Neural cell (in vitro differentiated cells): ENCODE data around the gene ITM2C. TPM values are rescaled to one million over a fixed set of nuclear protein-coding genes. Genes with fewer than 3 reads are reported as not detected.

Experiments used
- H2AFZ ChIP-seq: fragments of 200-600, 300-800 bp; sonication (generic), shearing (Covaris generic); 2 replicates; pipeline ENCODE4 v1.6.0; 2014; ENCODE audit warnings: low read depth, mild to moderate bottlenecking, antibody characterized with exemption, low read length, moderate library complexity
- H3F3A ChIP-seq: fragments of 200-600 bp; shearing (Covaris generic); 2 replicates; pipeline ENCODE4 v1.6.1; 2016; ENCODE audit warnings: mild to moderate bottlenecking, moderate library complexity, mixed read lengths, antibody characterized with exemption, low read length; ENCODE audit not compliant: insufficient read depth, poor library complexity, severe bottlenecking
- H3K27ac ChIP-seq: fragments of 200-600, 300-800 bp; sonication (generic), shearing (Covaris generic); 2 replicates; pipeline ENCODE4 v1.5.1; 2014; ENCODE audit warnings: mild to moderate bottlenecking, low read length, moderate library complexity
- H3K27me3 ChIP-seq: fragments of 300-800, 200-600 bp; sonication (generic), shearing (Covaris generic); 2 replicates; pipeline ENCODE4 v1.6.0; 2014; ENCODE audit warnings: mild to moderate bottlenecking, low read depth, low read length, moderate library complexity; ENCODE audit not compliant: insufficient read depth
- H3K36me3 ChIP-seq: fragments of 300-800, 200-600 bp; sonication (generic), shearing (Covaris generic); 2 replicates; pipeline ENCODE4 v1.5.1; 2014; ENCODE audit warnings: mild to moderate bottlenecking, antibody characterized with exemption, low read length, moderate library complexity; ENCODE audit not compliant: insufficient read depth
- H3K4me2 ChIP-seq: fragments of 300-800, 200-600 bp; sonication (generic), shearing (Covaris generic); 2 replicates; pipeline ENCODE4 v1.6.0; 2014; ENCODE audit warnings: mild to moderate bottlenecking, low read length
- H3K4me3 ChIP-seq: fragments of 300-800, 200-600 bp; sonication (generic), shearing (Covaris generic); 2 replicates; pipeline ENCODE4 v1.5.1; 2014; ENCODE audit warnings: mild to moderate bottlenecking, low read length, moderate library complexity
- H3K79me2 ChIP-seq: fragments of 200-600 bp; shearing (Covaris generic); replicated peaks from 2 replicates; pipeline ENCODE4 v1.6.0; 2014; ENCODE audit warnings: mild to moderate bottlenecking, low read length, moderate library complexity; ENCODE audit not compliant: insufficient read depth
- H3K9ac ChIP-seq: fragments of 300-800, 200-600 bp; sonication (generic), shearing (Covaris generic); 2 replicates; pipeline ENCODE4 v1.6.1; 2016; ENCODE audit warnings: mild to moderate bottlenecking, low read length, mixed read lengths
- H3K9me2 ChIP-seq: fragments of 200-600 bp; shearing (Covaris generic); 2 replicates; pipeline ENCODE4 v1.6.1; 2016; ENCODE audit warnings: mild to moderate bottlenecking, low read length, mixed read lengths; ENCODE audit not compliant: insufficient read depth
- H3K9me3 ChIP-seq: fragments of 200-600, 300-800 bp; sonication (generic), shearing (Covaris generic); 2 replicates; pipeline ENCODE4 v1.6.1; 2016; ENCODE audit warnings: mild to moderate bottlenecking, mixed run types, low read length, moderate library complexity, mixed read lengths
- H4K20me1 ChIP-seq: fragments of 200-600 bp; shearing (Covaris generic); 2 replicates; pipeline ENCODE4 v1.6.1; 2016; ENCODE audit warnings: mild to moderate bottlenecking, mixed run types; ENCODE audit not compliant: insufficient read depth
- EP300 ChIP-seq: fragments of 450-650 bp; conservative IDR thresholded peaks from 2 replicates; pipeline ENCODE4 v1.6.1; 2014; ENCODE audit warnings: antibody characterized with exemption, mild to moderate bottlenecking, moderate library complexity; ENCODE audit not compliant: poor library complexity, severe bottlenecking
- EZH2 ChIP-seq: fragments of 200-600, 300-800 bp; shearing (Covaris generic), sonication (generic); IDR thresholded peaks from 2 replicates; pipeline ENCODE4 v1.6.1; 2014; ENCODE audit warnings: antibody characterized with exemption, low read length, borderline replicate concordance, mild to moderate bottlenecking; ENCODE audit not compliant: insufficient read depth, poor library complexity, severe bottlenecking
- MXI1 ChIP-seq: fragments of 450-650 bp; conservative IDR thresholded peaks from 2 replicates; pipeline ENCODE4 v1.6.1; 2014; ENCODE audit warnings: antibody characterized with exemption, mild to moderate bottlenecking; ENCODE audit not compliant: poor library complexity, severe bottlenecking
- POLR2AphosphoS5 ChIP-seq: IDR thresholded peaks from 2 replicates; pipeline ENCODE4 v1.6.1; 2012
- RAD21 ChIP-seq: fragments of 450-650 bp; conservative IDR thresholded peaks from 2 replicates; pipeline ENCODE4 v1.6.1; 2014; ENCODE audit warnings: antibody characterized with exemption, mild to moderate bottlenecking, moderate library complexity
- SMC3 ChIP-seq: fragments of 450-650 bp; conservative IDR thresholded peaks from 2 replicates; pipeline ENCODE4 v1.6.1; 2014; ENCODE audit warnings: antibody characterized with exemption, mild to moderate bottlenecking, moderate library complexity; ENCODE audit not compliant: poor library complexity
- TAF1 ChIP-seq: IDR thresholded peaks from 2 replicates; pipeline ENCODE4 v1.6.1; 2012; ENCODE audit warnings: low read depth
- polyA plus RNA-seq: library from polyadenylated mRNA; depleted of rRNA; stranded (reverse); fragments of >200 nt; gene quantifications from 2 replicates; pipeline ENCODE4 v1.2.3, GENCODE V29; 2014
- TF ChIP-seq, protein P1 (sequence below): fragments of 450-650 bp; IDR thresholded peaks from 2 replicates; pipeline ENCODE4 v1.5.1; 2014; ENCODE audit warnings: antibody characterized with exemption, mild to moderate bottlenecking, moderate library complexity; ENCODE audit not compliant: poor library complexity, severe bottlenecking
- TF ChIP-seq, protein P2 (sequence below): IDR thresholded peaks from 2 replicates; pipeline ENCODE4 v1.6.1; 2012; ENCODE audit warnings: borderline replicate concordance

Gene ITM2C
- polyA plus RNA-seq, 1 donor from 2014 or later, result 186 TPM

DNA sequence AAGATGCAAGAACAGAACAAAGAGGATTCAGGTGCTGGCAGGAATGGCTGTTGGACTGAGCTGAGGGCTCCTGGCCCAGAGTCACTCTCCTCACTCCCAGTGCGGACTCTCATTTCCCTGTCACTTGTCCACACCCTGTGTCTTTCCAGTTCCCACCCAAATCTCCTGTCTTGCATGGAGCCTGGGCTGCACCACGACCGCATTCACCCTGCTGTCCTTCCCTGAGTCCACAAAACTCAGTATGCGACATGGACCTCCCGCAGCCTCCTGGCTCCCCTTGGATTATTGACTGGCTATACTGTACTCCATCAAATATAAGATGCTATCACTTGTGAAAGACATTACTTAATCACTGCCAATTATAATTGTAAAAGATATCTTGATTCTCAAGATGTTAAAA lies 2.5 kb upstream of the ITM2C start (continued):
- no peak for TF ChIP-seq MXI1
- no peak for TF ChIP-seq TAF1
- TF ChIP-seq SMC3, result no peak
- no peak for TF ChIP-seq EZH2

DNA sequence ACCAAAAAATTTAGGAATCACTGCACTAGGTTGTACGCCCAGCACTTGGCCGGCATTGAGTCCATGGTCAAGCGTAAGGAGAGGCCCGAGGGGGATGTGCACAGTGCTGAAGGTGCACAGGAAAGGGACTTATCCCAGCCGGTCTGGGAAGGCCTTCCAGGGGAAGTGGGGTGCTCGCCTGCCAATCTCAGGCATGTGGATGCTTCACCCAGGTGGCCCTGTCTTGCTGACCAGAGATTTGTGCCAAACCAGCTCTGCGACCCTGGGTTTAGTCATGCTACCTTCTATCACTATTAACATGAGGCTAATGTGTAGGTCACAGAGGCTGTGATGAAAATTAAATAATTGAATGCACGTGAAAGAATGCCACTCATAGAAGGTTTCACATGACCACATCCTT lies 1.7 kb upstream of the ITM2C start:
- no peaks in the 10 kb centered on the region for H3F3A ChIP-seq
- H3K4me3 ChIP-seq, result no peak overlapping the region
- no peak overlapping the region for H3K27ac ChIP-seq
- no peaks in the 10 kb centered on the region for H3K9me2 ChIP-seq
- peaks cover 25% of the 10 kb centered on the region for H3K79me2 ChIP-seq
- H3K36me3 ChIP-seq, result no peaks in the 10 kb centered on the region
- no peak overlapping the region for H2AFZ ChIP-seq
- H3K9me3 ChIP-seq, result no peaks in the 10 kb centered on the region
- no peak for TF ChIP-seq EZH2
- TF ChIP-seq, protein P1, sequence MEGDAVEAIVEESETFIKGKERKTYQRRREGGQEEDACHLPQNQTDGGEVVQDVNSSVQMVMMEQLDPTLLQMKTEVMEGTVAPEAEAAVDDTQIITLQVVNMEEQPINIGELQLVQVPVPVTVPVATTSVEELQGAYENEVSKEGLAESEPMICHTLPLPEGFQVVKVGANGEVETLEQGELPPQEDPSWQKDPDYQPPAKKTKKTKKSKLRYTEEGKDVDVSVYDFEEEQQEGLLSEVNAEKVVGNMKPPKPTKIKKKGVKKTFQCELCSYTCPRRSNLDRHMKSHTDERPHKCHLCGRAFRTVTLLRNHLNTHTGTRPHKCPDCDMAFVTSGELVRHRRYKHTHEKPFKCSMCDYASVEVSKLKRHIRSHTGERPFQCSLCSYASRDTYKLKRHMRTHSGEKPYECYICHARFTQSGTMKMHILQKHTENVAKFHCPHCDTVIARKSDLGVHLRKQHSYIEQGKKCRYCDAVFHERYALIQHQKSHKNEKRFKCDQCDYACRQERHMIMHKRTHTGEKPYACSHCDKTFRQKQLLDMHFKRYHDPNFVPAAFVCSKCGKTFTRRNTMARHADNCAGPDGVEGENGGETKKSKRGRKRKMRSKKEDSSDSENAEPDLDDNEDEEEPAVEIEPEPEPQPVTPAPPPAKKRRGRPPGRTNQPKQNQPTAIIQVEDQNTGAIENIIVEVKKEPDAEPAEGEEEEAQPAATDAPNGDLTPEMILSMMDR, result no peak
- no peak for TF ChIP-seq SMC3
- no peak for TF ChIP-seq MXI1
- no peak for TF ChIP-seq RAD21
- no peak for TF ChIP-seq TAF1
- TF ChIP-seq, protein P2, sequence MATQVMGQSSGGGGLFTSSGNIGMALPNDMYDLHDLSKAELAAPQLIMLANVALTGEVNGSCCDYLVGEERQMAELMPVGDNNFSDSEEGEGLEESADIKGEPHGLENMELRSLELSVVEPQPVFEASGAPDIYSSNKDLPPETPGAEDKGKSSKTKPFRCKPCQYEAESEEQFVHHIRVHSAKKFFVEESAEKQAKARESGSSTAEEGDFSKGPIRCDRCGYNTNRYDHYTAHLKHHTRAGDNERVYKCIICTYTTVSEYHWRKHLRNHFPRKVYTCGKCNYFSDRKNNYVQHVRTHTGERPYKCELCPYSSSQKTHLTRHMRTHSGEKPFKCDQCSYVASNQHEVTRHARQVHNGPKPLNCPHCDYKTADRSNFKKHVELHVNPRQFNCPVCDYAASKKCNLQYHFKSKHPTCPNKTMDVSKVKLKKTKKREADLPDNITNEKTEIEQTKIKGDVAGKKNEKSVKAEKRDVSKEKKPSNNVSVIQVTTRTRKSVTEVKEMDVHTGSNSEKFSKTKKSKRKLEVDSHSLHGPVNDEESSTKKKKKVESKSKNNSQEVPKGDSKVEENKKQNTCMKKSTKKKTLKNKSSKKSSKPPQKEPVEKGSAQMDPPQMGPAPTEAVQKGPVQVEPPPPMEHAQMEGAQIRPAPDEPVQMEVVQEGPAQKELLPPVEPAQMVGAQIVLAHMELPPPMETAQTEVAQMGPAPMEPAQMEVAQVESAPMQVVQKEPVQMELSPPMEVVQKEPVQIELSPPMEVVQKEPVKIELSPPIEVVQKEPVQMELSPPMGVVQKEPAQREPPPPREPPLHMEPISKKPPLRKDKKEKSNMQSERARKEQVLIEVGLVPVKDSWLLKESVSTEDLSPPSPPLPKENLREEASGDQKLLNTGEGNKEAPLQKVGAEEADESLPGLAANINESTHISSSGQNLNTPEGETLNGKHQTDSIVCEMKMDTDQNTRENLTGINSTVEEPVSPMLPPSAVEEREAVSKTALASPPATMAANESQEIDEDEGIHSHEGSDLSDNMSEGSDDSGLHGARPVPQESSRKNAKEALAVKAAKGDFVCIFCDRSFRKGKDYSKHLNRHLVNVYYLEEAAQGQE, result no peak
- TF ChIP-seq POLR2AphosphoS5, result no peak
- no peak for TF ChIP-seq EP300
- H3K27me3 ChIP-seq, result no peaks in the 10 kb centered on the region
- no peak overlapping the region for H3K4me2 ChIP-seq
- H4K20me1 ChIP-seq, result no peaks in the 10 kb centered on the region
- H3K9ac ChIP-seq, result no peak overlapping the region

DNA sequence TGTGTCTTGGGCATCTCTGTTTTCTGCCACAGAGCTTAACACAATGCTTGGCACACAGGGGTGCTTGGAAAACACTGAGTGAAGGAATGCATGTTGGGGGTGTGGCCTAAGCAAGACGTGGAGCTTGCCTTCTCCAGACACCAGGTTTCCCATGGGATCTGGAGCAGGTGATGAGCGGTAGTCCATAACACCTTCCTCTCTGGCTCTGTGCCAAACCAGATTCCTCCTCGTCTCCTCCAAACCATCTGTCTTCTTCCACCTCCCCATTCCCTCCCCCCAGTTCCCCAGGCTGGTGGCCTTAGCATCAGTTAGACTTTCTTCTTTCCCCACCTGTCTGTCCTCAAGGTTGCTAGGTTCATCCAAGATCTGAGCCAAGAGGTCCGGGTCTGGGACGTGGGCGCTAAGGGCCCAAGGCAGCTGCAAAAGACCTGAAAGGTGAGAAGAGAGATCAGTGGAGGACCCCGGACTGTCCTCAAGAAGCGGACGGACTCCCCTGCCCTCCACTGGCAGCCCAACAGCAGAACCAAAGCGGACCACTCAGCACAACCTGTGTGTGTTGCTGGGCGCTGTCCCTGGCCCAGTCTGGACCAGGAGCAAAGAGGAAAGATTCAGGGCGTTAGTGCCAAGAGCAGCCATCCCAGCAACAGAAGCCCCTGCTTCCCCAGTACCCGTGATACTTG lies 1.2 kb upstream of the ITM2C start:
- H4K20me1 ChIP-seq, result no peaks in the 10 kb centered on the region
- H3K9ac ChIP-seq, result peak overlapping the region; percentile 94
- H3K79me2 ChIP-seq, result peaks cover 30% of the 10 kb centered on the region
- TF ChIP-seq, protein P1, result no peak
- TF ChIP-seq, protein P2, result no peak
- no peak for TF ChIP-seq SMC3
- no peak for TF ChIP-seq POLR2AphosphoS5
- no peak for TF ChIP-seq RAD21
- no peak for TF ChIP-seq EP300
- TF ChIP-seq TAF1, result no peak
- no peak for TF ChIP-seq MXI1
- TF ChIP-seq EZH2, result no peak
- H3K27me3 ChIP-seq, result no peaks in the 10 kb centered on the region
- no peak overlapping the region for H3K4me2 ChIP-seq
- no peak overlapping the region for H3K4me3 ChIP-seq
- no peaks in the 10 kb centered on the region for H3K9me2 ChIP-seq
- no peaks in the 10 kb centered on the region for H3F3A ChIP-seq
- no peaks in the 10 kb centered on the region for H3K36me3 ChIP-seq
- peak overlapping the region; percentile 73 for H3K27ac ChIP-seq
- no peaks in the 10 kb centered on the region for H3K9me3 ChIP-seq
- no peak overlapping the region for H2AFZ ChIP-seq
